Kidney (tissue), 14 donors: ENCODE results near the gene OR6P1. TPM values are rescaled to one million over a fixed set of nuclear protein-coding genes. Genes with fewer than 3 reads are reported as not detected.

Experiments
- DNase-seq, 5 donors: peaks; one replicate each; pipeline ENCODE4 v3.0.0-alpha.2; 2013 to 2020
- FAIRE-seq: peaks from 2 replicates; lab custom pipeline; 2012; peaks lifted over from hg19 to GRCh38; lab: Jason Lieb, UNC
- H3K27ac ChIP-seq, 2 donors: one replicate each; pipeline ENCODE4 v1.7.0; 2013; ENCODE audit warnings: low read depth in 2 of 2, low read length in 2 of 2, inconsistent platforms in 1 of 2
- H3K27me3 ChIP-seq: one replicate; pipeline ENCODE4 v1.7.1; 2013; ENCODE audit warnings: low read length, inconsistent platforms; ENCODE audit not compliant: control insufficient read depth, insufficient read depth
- H3K36me3 ChIP-seq, 3 donors: one replicate each; pipeline versions ENCODE4 v1.7.0 to v1.7.1; 2013; ENCODE audit warnings: low read length in 3 of 3, control low read depth in 1 of 3, inconsistent platforms in 1 of 3; ENCODE audit not compliant: insufficient read depth in 3 of 3, control insufficient read depth in 2 of 3
- H3K4me1 ChIP-seq, 3 donors: one replicate each; pipeline versions ENCODE4 v1.7.0 to v1.7.1; 2013; ENCODE audit warnings: low read length in 3 of 3, inconsistent platforms in 1 of 3, low read depth in 1 of 3; ENCODE audit not compliant: control insufficient read depth in 2 of 3, insufficient read depth in 2 of 3
- H3K4me3 ChIP-seq, 3 donors: one replicate each; pipeline versions ENCODE4 v1.7.0 to v1.8.1; 2013; ENCODE audit warnings: low read length in 3 of 3, control low read depth in 1 of 3, inconsistent platforms in 1 of 3
- H3K9ac ChIP-seq, 3 donors: one replicate each; pipeline versions ENCODE4 v1.7.0 to v1.7.1; 2013; ENCODE audit warnings: low read length in 3 of 3, control low read depth in 1 of 3, inconsistent platforms in 1 of 3
- H3K9me3 ChIP-seq, 3 donors: one replicate each; pipeline versions ENCODE4 v1.7.0 to v1.7.1; 2013; ENCODE audit warnings: low read length in 3 of 3, control low read depth in 1 of 3, inconsistent platforms in 1 of 3; ENCODE audit not compliant: control insufficient read depth in 2 of 3, insufficient read depth in 1 of 3
- intact Hi-C: fragments of 100-400 bp; cut with DNase I; formaldehyde crosslinking; loops from one replicate; pipeline ENCODE4 v1.11.1; 2022
- polyA plus RNA-seq: library from polyadenylated mRNA; stranded (reverse); fragments of 350-450 nt; fragmentation: Illumina TruSeq; extraction: RNeasy Lipid Tissue Mini Kit (QIAGEN cat#74804); gene quantifications from one replicate; pipeline ENCODE4 v1.2.3, GENCODE V29; 2014; ENCODE audit warnings: low read depth, low replicate concordance; ENCODE audit not compliant: insufficient read depth
- total RNA-seq: library from RNA; stranded (reverse); fragmentation: NEBNext Ultra II Directional; extraction: Animal tissue kit (Norgen Biotek cat#: 25700); gene quantifications from one replicate; pipeline ENCODE4 v1.2.1, GENCODE V29; 2021
- TF ChIP-seq, protein P1 (sequence below): IDR thresholded peaks from 3 replicates; pipeline ENCODE4 v1.5.1; 2012; ENCODE audit warnings: mild to moderate bottlenecking, moderate library complexity, borderline replicate concordance; ENCODE audit not compliant: insufficient read depth; ENCODE audit errors: extremely low read depth
- donor health status: control.
- donor health status: control.
- donor health status: control.
- donor health status: control.
- donor health status: control.
- donor health status: DM: yes; HTN: yes; CAD: no.
- donor health status: Normal renal cell carcinoma (clear cell type).

OR6P1 gene
- total and polyA plus RNA-seq, 2 donors from 2014 or later = not detected

DNA sequence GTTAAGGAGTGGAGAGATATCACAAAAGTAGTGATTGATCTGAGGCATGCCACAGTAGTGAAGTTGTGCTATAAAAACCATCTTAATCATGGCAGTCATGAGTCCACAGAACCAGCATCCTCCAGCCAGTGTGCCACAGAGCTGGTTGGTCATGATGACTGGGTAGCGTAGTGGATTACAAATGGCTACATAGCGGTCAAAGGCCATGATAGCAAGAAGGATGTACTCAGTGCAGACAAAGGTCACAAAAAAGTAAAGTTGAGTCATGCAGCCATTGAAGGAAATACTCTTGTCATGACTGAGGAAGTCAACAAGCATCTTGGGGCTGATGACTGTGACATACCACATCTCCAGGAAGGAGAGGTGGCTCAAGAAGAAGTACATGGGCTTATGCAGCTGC lies 22.8 kb downstream of the OR6P1 start:
- no peaks in the 10 kb centered on the region for H3K4me1 ChIP-seq
- H3K36me3 ChIP-seq = no peaks in the 10 kb centered on the region
- intact Hi-C loops = no loop called here
- H3K9ac ChIP-seq = no peak overlapping the region
- H3K4me3 ChIP-seq = no peak overlapping the region
- TF ChIP-seq, protein P1, sequence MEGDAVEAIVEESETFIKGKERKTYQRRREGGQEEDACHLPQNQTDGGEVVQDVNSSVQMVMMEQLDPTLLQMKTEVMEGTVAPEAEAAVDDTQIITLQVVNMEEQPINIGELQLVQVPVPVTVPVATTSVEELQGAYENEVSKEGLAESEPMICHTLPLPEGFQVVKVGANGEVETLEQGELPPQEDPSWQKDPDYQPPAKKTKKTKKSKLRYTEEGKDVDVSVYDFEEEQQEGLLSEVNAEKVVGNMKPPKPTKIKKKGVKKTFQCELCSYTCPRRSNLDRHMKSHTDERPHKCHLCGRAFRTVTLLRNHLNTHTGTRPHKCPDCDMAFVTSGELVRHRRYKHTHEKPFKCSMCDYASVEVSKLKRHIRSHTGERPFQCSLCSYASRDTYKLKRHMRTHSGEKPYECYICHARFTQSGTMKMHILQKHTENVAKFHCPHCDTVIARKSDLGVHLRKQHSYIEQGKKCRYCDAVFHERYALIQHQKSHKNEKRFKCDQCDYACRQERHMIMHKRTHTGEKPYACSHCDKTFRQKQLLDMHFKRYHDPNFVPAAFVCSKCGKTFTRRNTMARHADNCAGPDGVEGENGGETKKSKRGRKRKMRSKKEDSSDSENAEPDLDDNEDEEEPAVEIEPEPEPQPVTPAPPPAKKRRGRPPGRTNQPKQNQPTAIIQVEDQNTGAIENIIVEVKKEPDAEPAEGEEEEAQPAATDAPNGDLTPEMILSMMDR = no peak
- no peak for FAIRE-seq
- H3K9me3 ChIP-seq = no peaks in the 10 kb centered on the region
- DNase-seq = no peak
- no peaks in the 10 kb centered on the region for H3K27me3 ChIP-seq
- no peak overlapping the region for H3K27ac ChIP-seq

- Histone ChIP-seq H3K27ac (no peak overlapping the region), H3K4me1 (no peaks in the 10 kb centered on the region), H3K9ac (no peak overlapping the region), H3K27me3 (no peaks in the 10 kb centered on the region), H3K36me3 (no peaks in the 10 kb centered on the region), H3K9me3 (peaks cover 0 to 2% (median 0%) of the 10 kb centered on the region in 3 donors), H3K4me3 (no peak overlapping the region)
- FAIRE-seq = no peak
- DNase-seq = no peak
- intact Hi-C loops = no loop called here
- TF ChIP-seq, protein P1 = no peak
Measured at GRCh38 chr1:158537609-158538008, 32.8 kb downstream of the OR6P1 start.

DNA sequence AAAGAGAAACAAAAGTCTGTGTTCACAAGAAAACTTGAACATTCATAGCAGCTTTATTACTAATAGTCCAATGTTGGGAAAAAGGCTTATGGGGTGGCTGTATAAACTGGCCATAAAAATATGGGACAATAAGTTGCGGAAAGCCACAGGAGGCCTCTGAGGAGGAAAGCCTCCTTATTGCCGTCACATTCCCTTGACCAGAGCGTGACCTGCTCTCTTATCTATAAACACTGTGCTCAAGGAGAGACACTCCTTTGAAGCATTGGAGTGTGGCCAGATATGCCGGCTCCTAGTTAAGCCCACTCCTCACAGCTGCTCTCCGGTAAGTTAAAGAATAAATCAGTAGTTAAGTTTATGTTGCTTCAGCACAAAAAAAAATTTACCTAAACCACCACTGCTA lies 35.9 kb downstream of the OR6P1 start:
- Histone ChIP-seq H3K9ac (no peak overlapping the region), H3K27ac (no peak overlapping the region), H3K9me3 (peaks cover 0 to 2% (median 0%) of the 10 kb centered on the region in 3 donors), H3K4me1 (no peaks in the 10 kb centered on the region), H3K27me3 (no peaks in the 10 kb centered on the region), H3K4me3 (no peak overlapping the region), H3K36me3 (no peaks in the 10 kb centered on the region)
- FAIRE-seq = no peak
- TF ChIP-seq, protein P1 = no peak
- DNase-seq = peak in 2 of 5 donors; percentile 9 to 33
- intact Hi-C loops = no loop called here
